ENCODE results near the gene CTBP1. TPM values are rescaled to one million over a fixed set of nuclear protein-coding genes. Genes with fewer than 3 reads are reported as not detected.

CTBP1 gene
- total RNA-seq, 2 experiments from 2014 or later = 223 to 242 TPM

- Mint-ChIP-seq H3K4me1 (peaks cover 68% of the 10 kb centered on the region), H3K36me3 (ENCODE audit: low read depth) (peaks cover 66% of the 10 kb centered on the region), H3K4me3 (no peak overlapping the region), H3K27ac (no peak overlapping the region), H3K27me3 (no peaks in the 10 kb centered on the region), H3K9me3 (peaks cover 52% of the 10 kb centered on the region)
- CTCF ChIA-PET = interaction anchor here (1.2 to 3.2 kb wide), 2 partner anchors 13 to 91 kb away, joined by 4 to 13 read pairs; no protein-coding TSS in a partner anchor
- POLR2A ChIA-PET = no interaction called here
- no peak for DNase-seq
Measured at GRCh38 chr4:1255151-1255550, 6.2 kb upstream of the CTBP1 start.

GRCh38 chr4:1253831-1254230, 4.9 kb upstream of the CTBP1 start:
- CTCF ChIA-PET = interaction anchor here (1.2 to 3.2 kb wide), 2 partner anchors 14 to 92 kb away, joined by 4 to 13 read pairs; no protein-coding TSS in a partner anchor
- Mint-ChIP-seq H3K9me3 (peaks cover 52% of the 10 kb centered on the region), H3K27me3 (no peaks in the 10 kb centered on the region), H3K36me3 (ENCODE audit: low read depth) (peaks cover 71% of the 10 kb centered on the region), H3K4me1 (peaks cover 63% of the 10 kb centered on the region), H3K27ac (peak overlapping the region; percentile 87), H3K4me3 (peak overlapping the region; percentile 4)
- POLR2A ChIA-PET = no interaction called here
- DNase-seq = no peak

- H3K4me3 Mint-ChIP-seq = peak overlapping the region; percentile 3
- ChIA-PET POLR2A (no interaction called here), CTCF (interaction anchor here (3.2 kb wide), 1 partner anchor 15 kb away, joined by 13 read pairs; no protein-coding TSS in a partner anchor)
- no peak for DNase-seq
- peaks cover 65% of the 10 kb centered on the region for H3K36me3 Mint-ChIP-seq (ENCODE audit: low read depth)
- H3K9me3 Mint-ChIP-seq = peaks cover 45% of the 10 kb centered on the region
- peaks cover 59% of the 10 kb centered on the region for H3K4me1 Mint-ChIP-seq
- peak overlapping the region; percentile 87 for H3K27ac Mint-ChIP-seq
- H3K27me3 Mint-ChIP-seq = no peaks in the 10 kb centered on the region
Measured at GRCh38 chr4:1252928-1253492, 4.1 kb upstream of the CTBP1 start.

GRCh38 chr4:1251773-1252066, 2.8 kb upstream of the CTBP1 start:
- H3K36me3 Mint-ChIP-seq (ENCODE audit: low read depth) = peaks cover 65% of the 10 kb centered on the region
- no peak overlapping the region for H3K4me3 Mint-ChIP-seq
- ChIA-PET CTCF (no interaction called here), POLR2A (interaction anchor here (0.6 kb wide), 1 partner anchor 94 kb away, joined by 4 read pairs; no protein-coding TSS in a partner anchor)
- no peak for DNase-seq
- peaks cover 36% of the 10 kb centered on the region for H3K9me3 Mint-ChIP-seq
- H3K27ac Mint-ChIP-seq = peak overlapping the region; percentile 5
- no peaks in the 10 kb centered on the region for H3K27me3 Mint-ChIP-seq
- H3K4me1 Mint-ChIP-seq = peaks cover 62% of the 10 kb centered on the region

- H3K4me1 Mint-ChIP-seq = peaks cover 66% of the 10 kb centered on the region
- CTCF ChIA-PET = interaction anchor here (1.2 to 3.1 kb wide), 4 partner anchors 8 to 95 kb away, joined by 3 to 22 read pairs (median 4); no protein-coding TSS in a partner anchor
- peaks cover 31% of the 10 kb centered on the region for H3K9me3 Mint-ChIP-seq
- peak overlapping the region; percentile 81 for H3K4me3 Mint-ChIP-seq
- POLR2A ChIA-PET = no interaction called here
- no peaks in the 10 kb centered on the region for H3K27me3 Mint-ChIP-seq
- peak overlapping the region; percentile 96 for H3K27ac Mint-ChIP-seq
- DNase-seq = no peak
- H3K36me3 Mint-ChIP-seq (ENCODE audit: low read depth) = peaks cover 65% of the 10 kb centered on the region
Measured at GRCh38 chr4:1250921-1251772, 2.2 kb upstream of the CTBP1 start.

- no peak for DNase-seq
- Mint-ChIP-seq H3K9me3 (peaks cover 25% of the 10 kb centered on the region), H3K4me3 (peak overlapping the region; percentile 81), H3K27ac (peak overlapping the region; percentile 96), H3K4me1 (peaks cover 66% of the 10 kb centered on the region), H3K36me3 (ENCODE audit: low read depth) (peaks cover 59% of the 10 kb centered on the region), H3K27me3 (no peaks in the 10 kb centered on the region)
- CTCF ChIA-PET = interaction anchor here (1.2 to 3.1 kb wide), 4 partner anchors 9 to 95 kb away, joined by 3 to 22 read pairs (median 4); no protein-coding TSS in a partner anchor
- POLR2A ChIA-PET = no interaction called here
Measured at GRCh38 chr4:1250527-1250812, 1.5 kb upstream of the CTBP1 start.

GRCh38 chr4:1249731-1250526, 999 bp upstream of the CTBP1 start:
- ChIA-PET CTCF (interaction anchor here (1.2 to 3.1 kb wide), 5 partner anchors 9 to 96 kb away, joined by 3 to 22 read pairs (median 3); no protein-coding TSS in a partner anchor), POLR2A (interaction anchor here (1.0 kb wide), 1 partner anchor 96 kb away, joined by 5 read pairs; no protein-coding TSS in a partner anchor)
- H3K27ac Mint-ChIP-seq = peak overlapping the region; percentile 96
- H3K4me3 Mint-ChIP-seq = peak overlapping the region; percentile 81
- H3K9me3 Mint-ChIP-seq = peaks cover 22% of the 10 kb centered on the region
- DNase-seq = peak; percentile 47
- H3K4me1 Mint-ChIP-seq = peaks cover 70% of the 10 kb centered on the region
- no peaks in the 10 kb centered on the region for H3K27me3 Mint-ChIP-seq
- peaks cover 56% of the 10 kb centered on the region for H3K36me3 Mint-ChIP-seq (ENCODE audit: low read depth)

- Mint-ChIP-seq H3K36me3 (ENCODE audit: low read depth) (peaks cover 50% of the 10 kb centered on the region), H3K9me3 (peaks cover 16% of the 10 kb centered on the region), H3K27me3 (no peaks in the 10 kb centered on the region), H3K4me1 (peaks cover 69% of the 10 kb centered on the region), H3K4me3 (peak overlapping the region; percentile 81), H3K27ac (peak overlapping the region; percentile 96)
- CTCF ChIA-PET = interaction anchor here (1.0 to 3.1 kb wide), 3 partner anchors 19 to 82 kb away, joined by 3 to 22 read pairs (median 3); no protein-coding TSS in a partner anchor
- DNase-seq = peak; percentile 80
- POLR2A ChIA-PET = interaction anchor here (1.0 kb wide), 1 partner anchor 97 kb away, joined by 5 read pairs; no protein-coding TSS in a partner anchor
Measured at GRCh38 chr4:1249148-1249730, 309 bp upstream of the CTBP1 start.

- peak overlapping the region; percentile 86 for H3K4me3 Mint-ChIP-seq
- H3K9me3 Mint-ChIP-seq = peaks cover 5% of the 10 kb centered on the region
- peaks cover 58% of the 10 kb centered on the region for H3K4me1 Mint-ChIP-seq
- DNase-seq = no peak
- peaks cover 40% of the 10 kb centered on the region for H3K36me3 Mint-ChIP-seq (ENCODE audit: low read depth)
- CTCF ChIA-PET = interaction anchor here (1.0 to 1.4 kb wide), 2 partner anchors 81 to 98 kb away, joined by 4 read pairs; no protein-coding TSS in a partner anchor
- H3K27ac Mint-ChIP-seq = peak overlapping the region; percentile 94
- POLR2A ChIA-PET = no interaction called here
- no peaks in the 10 kb centered on the region for H3K27me3 Mint-ChIP-seq
Measured at GRCh38 chr4:1247864-1248244, 1.1 kb downstream of the CTBP1 start.

- ChIA-PET CTCF (interaction anchor here (1.0 to 1.4 kb wide), 2 partner anchors 80 to 99 kb away, joined by 4 read pairs; no protein-coding TSS in a partner anchor), POLR2A (no interaction called here)
Measured at GRCh38 chr4:1246901-1247863, 1.7 kb downstream of the CTBP1 start.

GRCh38 chr4:1246111-1246881, 2.6 kb downstream of the CTBP1 start:
- Mint-ChIP-seq H3K4me3 (peak overlapping the region; percentile 86), H3K36me3 (ENCODE audit: low read depth) (peaks cover 29% of the 10 kb centered on the region), H3K9me3 (no peaks in the 10 kb centered on the region), H3K27me3 (no peaks in the 10 kb centered on the region), H3K27ac (peak overlapping the region; percentile 94), H3K4me1 (peaks cover 53% of the 10 kb centered on the region)
- POLR2A ChIA-PET = no interaction called here
- CTCF ChIA-PET = interaction anchor here (0.6 kb wide), 1 partner anchor 22 kb away, joined by 3 read pairs; no protein-coding TSS in a partner anchor
- DNase-seq = no peak

More at GRCh38 chr4:1246901-1247863, 1.7 kb downstream of the CTBP1 start:
- Mint-ChIP-seq H3K4me1 (peaks cover 58% of the 10 kb centered on the region), H3K36me3 (ENCODE audit: low read depth) (peaks cover 37% of the 10 kb centered on the region), H3K27ac (peak overlapping the region; percentile 94), H3K4me3 (peak overlapping the region; percentile 86), H3K9me3 (no peaks in the 10 kb centered on the region), H3K27me3 (no peaks in the 10 kb centered on the region)
- peak; percentile 21 for DNase-seq

Measured in activated CD4-positive, alpha-beta T cell treated with anti-CD3 and anti-CD28 coated beads, Interleukin-2, amount 10 ng/mL, durations not matched to agents 7 days and 5 days (primary cell).